IMR-90 (cell line): Measurements from ENCODE around the gene TPM3.

Source experiments
- CEBPB ChIP-seq: IDR thresholded peaks from 2 replicates; pipeline ENCODE4 v1.6.1; 2012; ENCODE audit warnings: low read depth, low read length, improper control_type of control experiment
- MAZ ChIP-seq: IDR thresholded peaks from 2 replicates; pipeline ENCODE4 v1.6.1; 2012; ENCODE audit warnings: low read depth, mild to moderate bottlenecking, low read length, improper control_type of control experiment, moderate library complexity, borderline replicate concordance
- MXI1 ChIP-seq: IDR thresholded peaks from 2 replicates; pipeline ENCODE4 v1.6.1; 2012; ENCODE audit warnings: low read depth, mild to moderate bottlenecking, low read length, moderate library complexity, borderline replicate concordance
- NFE2L2 ChIP-seq: fragments of 150-350 bp; IDR thresholded peaks from 2 replicates; pipeline ENCODE4 v1.6.1; 2016; ENCODE audit warnings: low read depth, mild to moderate bottlenecking, low read length
- POLR2A ChIP-seq: IDR thresholded peaks from 2 replicates; pipeline ENCODE4 v1.6.1; 2012; ENCODE audit warnings: mild to moderate bottlenecking, low read depth, low read length
- RAD21 ChIP-seq: IDR thresholded peaks from 2 replicates; pipeline ENCODE4 v1.6.1; 2012; ENCODE audit warnings: low read length, improper control_type of control experiment
- RCOR1 ChIP-seq: IDR thresholded peaks from 2 replicates; pipeline ENCODE4 v1.6.1; 2012; ENCODE audit warnings: mild to moderate bottlenecking, low read length, improper control_type of control experiment; ENCODE audit not compliant: insufficient replicate concordance
- SMC3 ChIP-seq: fragments of 150-350 bp; IDR thresholded peaks from 2 replicates; pipeline ENCODE4 v1.6.1; 2016; ENCODE audit warnings: low read depth, mild to moderate bottlenecking, antibody characterized with exemption, low read length, moderate library complexity
- TF ChIP-seq, protein P1 (sequence below): conservative IDR thresholded peaks from 2 replicates; pipeline ENCODE4 v1.5.1; 2012; ENCODE audit warnings: mild to moderate bottlenecking, low read depth, low read length, improper control_type of control experiment

DNA sequence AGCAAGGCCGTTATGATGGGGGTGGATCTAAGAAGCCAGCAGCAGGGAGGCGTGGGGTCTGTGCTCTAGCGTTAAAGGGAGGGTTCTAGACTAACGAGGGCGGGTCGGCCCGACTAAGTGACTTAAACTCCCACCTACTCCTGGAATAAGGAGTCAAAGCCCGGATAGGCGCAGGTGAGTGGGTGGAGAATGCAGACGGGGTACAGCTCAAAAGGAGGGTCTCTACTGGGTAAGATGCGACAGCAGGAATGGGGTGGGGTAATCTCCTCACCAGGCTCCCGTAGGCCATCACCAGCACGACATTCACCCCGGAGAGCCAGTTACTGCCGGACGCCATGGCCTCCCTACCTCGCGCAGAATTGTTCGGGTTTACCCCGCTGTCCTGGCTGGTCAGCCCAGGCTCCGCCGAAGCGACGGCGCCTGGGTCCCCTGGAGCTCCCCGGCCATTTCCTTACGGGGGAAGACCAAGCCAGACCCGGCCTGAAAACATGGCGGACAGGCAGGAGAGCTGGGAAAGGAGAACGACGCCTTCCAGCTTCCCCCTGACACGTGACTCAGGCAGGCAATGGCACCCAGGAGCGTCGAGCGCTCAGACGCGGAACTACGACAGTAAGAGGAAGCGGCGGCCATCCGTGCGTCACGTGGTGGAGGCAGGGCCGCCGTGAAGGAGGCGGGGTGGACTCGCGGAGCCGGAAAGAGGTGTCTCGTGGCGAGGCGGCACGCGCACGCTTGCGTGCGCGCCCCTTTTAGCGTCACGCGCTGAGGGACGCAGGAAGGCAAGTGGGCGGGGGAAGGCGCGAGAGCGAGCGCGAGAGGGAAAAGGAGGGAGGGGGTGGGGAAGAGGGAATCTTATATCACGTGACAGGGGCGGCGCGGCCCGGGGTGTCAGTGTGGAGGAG, 28.4 kb upstream of the TPM3 start, which contains the start of gene UBAP2L:
- TF ChIP-seq, protein P1, sequence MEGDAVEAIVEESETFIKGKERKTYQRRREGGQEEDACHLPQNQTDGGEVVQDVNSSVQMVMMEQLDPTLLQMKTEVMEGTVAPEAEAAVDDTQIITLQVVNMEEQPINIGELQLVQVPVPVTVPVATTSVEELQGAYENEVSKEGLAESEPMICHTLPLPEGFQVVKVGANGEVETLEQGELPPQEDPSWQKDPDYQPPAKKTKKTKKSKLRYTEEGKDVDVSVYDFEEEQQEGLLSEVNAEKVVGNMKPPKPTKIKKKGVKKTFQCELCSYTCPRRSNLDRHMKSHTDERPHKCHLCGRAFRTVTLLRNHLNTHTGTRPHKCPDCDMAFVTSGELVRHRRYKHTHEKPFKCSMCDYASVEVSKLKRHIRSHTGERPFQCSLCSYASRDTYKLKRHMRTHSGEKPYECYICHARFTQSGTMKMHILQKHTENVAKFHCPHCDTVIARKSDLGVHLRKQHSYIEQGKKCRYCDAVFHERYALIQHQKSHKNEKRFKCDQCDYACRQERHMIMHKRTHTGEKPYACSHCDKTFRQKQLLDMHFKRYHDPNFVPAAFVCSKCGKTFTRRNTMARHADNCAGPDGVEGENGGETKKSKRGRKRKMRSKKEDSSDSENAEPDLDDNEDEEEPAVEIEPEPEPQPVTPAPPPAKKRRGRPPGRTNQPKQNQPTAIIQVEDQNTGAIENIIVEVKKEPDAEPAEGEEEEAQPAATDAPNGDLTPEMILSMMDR: no peak
- peak; percentile 91 for TF ChIP-seq POLR2A
- no peak for TF ChIP-seq NFE2L2
- no peak for TF ChIP-seq SMC3
- TF ChIP-seq RAD21: no peak
- no peak for TF ChIP-seq RCOR1
- peak; percentile 95 for TF ChIP-seq MAZ
- TF ChIP-seq CEBPB: no peak
- peak; percentile 92 for TF ChIP-seq MXI1
